GM12878 (cell line): ENCODE results near the gene SRBD1. TPM values are rescaled to one million over a fixed set of nuclear protein-coding genes. Genes with fewer than 3 reads are reported as not detected.

ENCODE experiments used
- ATAC-seq: fragments of 200-7000 bp; cut with Tn5 transposase; 3 replicates; pipeline ENCODE4 v1.9.1; 2020; ENCODE audit warnings: mild to moderate bottlenecking, moderate library complexity
- BruUV-seq: library from RNA; stranded (reverse); fragments of 400-500 nt; replicated peaks from 2 replicates; lab custom pipeline; 2021; lab: Mats Ljungman, UMichigan
- CTCF ChIA-PET: fragments of 300-600 bp; sonication (Branson Sonifier 250); formaldehyde crosslinking; extraction: SDS; loops from one replicate; lab custom pipeline; 2021; ENCODE audit warnings: inconsistent platforms; lab: Yijun Ruan, JAX
- POLR2A ChIA-PET: fragments of 350-600 bp; formaldehyde crosslinking; extraction: SDS; loops from one replicate; lab custom pipeline; 2021; ENCODE audit warnings: inconsistent platforms; lab: Charles Lee
- RAD21 ChIA-PET: fragments of 300-600 bp; sonication (Branson Sonifier 250); formaldehyde crosslinking; loops from one replicate; lab custom pipeline; 2023; ENCODE audit warnings: antibody characterized with exemption; ENCODE audit not compliant: unreplicated experiment; lab: Charles Lee
- SMC1A ChIA-PET: fragments of 300-600 bp; sonication (Branson Sonifier 250); formaldehyde crosslinking; loops from one replicate; lab custom pipeline; 2023; ENCODE audit not compliant: unreplicated experiment, uncharacterized antibody; lab: Charles Lee
- DNase-seq: peaks from one replicate; pipeline ENCODE4 v3.0.0-alpha.2; 2011; ENCODE audit warnings: low read depth, low spot score
- FAIRE-seq: peaks from 3 replicates; lab custom pipeline; 2011; peaks lifted over from hg19 to GRCh38; lab: Jason Lieb, UNC
- H2AFZ ChIP-seq: 2 replicates; pipeline ENCODE4 v1.6.0; 2011; ENCODE audit warnings: low read depth, low read length, control low read depth; ENCODE audit not compliant: control insufficient read depth
- H3K27ac ChIP-seq: 2 replicates; pipeline ENCODE4 v1.5.1; 2011; ENCODE audit warnings: control low read depth; ENCODE audit not compliant: control insufficient read depth, insufficient read depth
- H3K27me3 ChIP-seq, 2 experiments: replicated peaks in 1 of 2; 2 replicates each; pipeline versions ENCODE4 v1.6.0 to v1.6.1; 2011; ENCODE audit warnings: low read length in 1 of 2; ENCODE audit not compliant: control insufficient read depth in 2 of 2, insufficient read depth in 2 of 2
- H3K36me3 ChIP-seq, 2 experiments: 2 replicates each; pipeline ENCODE4 v1.5.1; 2011; ENCODE audit warnings: low read length in 1 of 2; ENCODE audit not compliant: control insufficient read depth in 2 of 2, insufficient read depth in 2 of 2
- H3K4me1 ChIP-seq: 2 replicates; pipeline ENCODE4 v1.6.1; 2011; ENCODE audit warnings: mild to moderate bottlenecking, low read length, moderate library complexity, mixed read lengths; ENCODE audit not compliant: control insufficient read depth, insufficient read depth
- H3K4me2 ChIP-seq: 2 replicates; pipeline ENCODE4 v1.6.0; 2011; ENCODE audit warnings: control low read depth; ENCODE audit not compliant: control insufficient read depth, insufficient read depth
- H3K4me3 ChIP-seq: fragments of 200-600 bp; sonication (generic); 2 replicates; pipeline ENCODE4 v1.5.1; 2016
- H3K79me2 ChIP-seq: 2 replicates; pipeline ENCODE4 v1.6.0; 2011; ENCODE audit warnings: low read length; ENCODE audit not compliant: control insufficient read depth, insufficient read depth
- H3K9ac ChIP-seq: 2 replicates; pipeline ENCODE4 v1.8.0; 2011; ENCODE audit warnings: low read length, control low read depth, mixed read lengths; ENCODE audit not compliant: control insufficient read depth, insufficient read depth
- H3K9me3 ChIP-seq: replicated peaks from 3 replicates; pipeline ENCODE4 v1.5.1; 2011; ENCODE audit warnings: mild to moderate bottlenecking, low read length; ENCODE audit not compliant: control insufficient read depth, insufficient read depth
- H4K20me1 ChIP-seq: 2 replicates; pipeline ENCODE4 v1.6.0; 2011; ENCODE audit not compliant: control insufficient read depth, insufficient read depth
- BACH1 ChIP-seq: fragments of 450-650 bp; IDR thresholded peaks from 2 replicates; pipeline ENCODE4 v1.6.1; 2017; ENCODE audit warnings: mild to moderate bottlenecking, borderline replicate concordance
- BHLHE40 ChIP-seq, 2 experiments: fragments of 450-650 bp in 1 of 2; IDR thresholded peaks; 2 replicates each; pipeline ENCODE4 v1.6.1; 2011 to 2017; ENCODE audit warnings: low read depth in 2 of 2, borderline replicate concordance in 1 of 2, improper control_type of control experiment in 1 of 2, low read length in 1 of 2, mild to moderate bottlenecking in 1 of 2
- E2F8 ChIP-seq: fragments of 450-650 bp; IDR thresholded peaks from 2 replicates; pipeline ENCODE4 v1.6.1; 2018; ENCODE audit warnings: mild to moderate bottlenecking, low read depth, moderate library complexity; ENCODE audit not compliant: partially characterized antibody
- ELK1 ChIP-seq: IDR thresholded peaks from 2 replicates; pipeline ENCODE4 v1.6.1; 2012; ENCODE audit warnings: low read depth, low read length, improper control_type of control experiment
- HCFC1 ChIP-seq: fragments of 150-350 bp; IDR thresholded peaks from 2 replicates; pipeline ENCODE4 v1.6.1; 2014; ENCODE audit warnings: low read length
- IRF3 ChIP-seq: fragments of 450-650 bp; IDR thresholded peaks from 2 replicates; pipeline ENCODE4 v1.6.1; 2014; ENCODE audit warnings: mild to moderate bottlenecking
- MTA2 ChIP-seq: fragments of 450-650 bp; IDR thresholded peaks from 2 replicates; pipeline ENCODE4 v1.6.1; 2016; ENCODE audit warnings: low read depth, mild to moderate bottlenecking, moderate library complexity
- POU2F2 ChIP-seq: IDR thresholded peaks from 3 replicates; pipeline ENCODE4 v1.6.1; 2011; ENCODE audit warnings: low read depth, mild to moderate bottlenecking, low read length, borderline replicate concordance
- RBBP5 ChIP-seq: fragments of 200-600 bp; sonication (generic); conservative IDR thresholded peaks from 2 replicates; pipeline ENCODE4 v1.6.1; 2016
- RCOR1 ChIP-seq: conservative IDR thresholded peaks from 2 replicates; pipeline ENCODE4 v1.6.1; 2012; ENCODE audit warnings: low read depth, low read length, improper control_type of control experiment
- SMAD1 ChIP-seq: fragments of 450-650 bp; IDR thresholded peaks from 2 replicates; pipeline ENCODE4 v1.6.1; 2018; ENCODE audit warnings: mild to moderate bottlenecking, low read depth; ENCODE audit not compliant: partially characterized antibody
- SUZ12 ChIP-seq: fragments of 200-600 bp; sonication (generic); IDR thresholded peaks from one replicate; pipeline ENCODE4 v1.6.1; 2018; ENCODE audit warnings: antibody characterized with exemption, mild to moderate bottlenecking; ENCODE audit not compliant: unreplicated experiment
- TCF7 ChIP-seq: IDR thresholded peaks from 2 replicates; pipeline ENCODE4 v1.6.1; 2014; ENCODE audit warnings: antibody characterized with exemption, borderline replicate concordance
- WGBS: methylation state at CpG from one replicate; pipeline ENCODE4 v1.1.6; 2016; ENCODE audit warnings: low lambda C conversion rate; ENCODE audit not compliant: insufficient replicate concordance, insufficient coverage; ENCODE audit errors: missing lambda C conversion rate; 5-methylcytosine and 5-hydroxymethylcytosine counted together
- in situ Hi-C: fragments of 300-500 bp; cut with MboI; formaldehyde crosslinking; loops from 9 replicates; pipeline ENCODE4 v1.14.3; 2018; ENCODE audit warnings: mixed read lengths
- intact Hi-C: fragments of 100-400 bp; cut with micrococcal nuclease; formaldehyde crosslinking; loops from one replicate; pipeline ENCODE4 v1.14.2; 2022; ENCODE audit not compliant: unreplicated experiment
- polyA plus RNA-seq, 11 experiments: library from polyadenylated mRNA; depleted of rRNA in 4 of 11; unstranded in 6 of 11; stranded (reverse) in 5 of 11; fragments of >200 nt; fragmentation: Nextera tagmentation in 4 of 11; fragmentation: Illumina TruSeq in 1 of 11; extraction: Ambion mirVana in 4 of 11; extraction: Trizol in 1 of 11; gene quantifications; 1 replicate in 1 of 11; 2 replicates in 10 of 11; pipeline versions ENCODE4 v1.2.1 to v1.2.3, GENCODE V29; 2011 to 2016; ENCODE audit warnings: inconsistent platforms in 2 of 11, missing spikeins in 2 of 11, low read depth in 1 of 11
- total RNA-seq, 4 experiments: library from RNA; depleted of rRNA in 3 of 4; stranded (reverse); fragments of >200 nt in 3 of 4; fragmentation: Illumina TruSeq in 1 of 4; extraction: Trizol in 1 of 4; gene quantifications; 2 replicates each; pipeline versions ENCODE4 v1.2.1 to v1.2.3, GENCODE V29; 2013 to 2021
- TF ChIP-seq, protein P1 (sequence below): fragments of 150-350 bp; IDR thresholded peaks from 2 replicates; pipeline ENCODE4 v1.6.1; 2016; ENCODE audit warnings: low read depth, low read length

Gene SRBD1
- total and polyA plus RNA-seq, 10 of the 15 experiments (the other 5 are each of a cell fraction or from before 2014, with no cell fraction given) = 9.7 to 33.1 (median 20.1) TPM

DNA sequence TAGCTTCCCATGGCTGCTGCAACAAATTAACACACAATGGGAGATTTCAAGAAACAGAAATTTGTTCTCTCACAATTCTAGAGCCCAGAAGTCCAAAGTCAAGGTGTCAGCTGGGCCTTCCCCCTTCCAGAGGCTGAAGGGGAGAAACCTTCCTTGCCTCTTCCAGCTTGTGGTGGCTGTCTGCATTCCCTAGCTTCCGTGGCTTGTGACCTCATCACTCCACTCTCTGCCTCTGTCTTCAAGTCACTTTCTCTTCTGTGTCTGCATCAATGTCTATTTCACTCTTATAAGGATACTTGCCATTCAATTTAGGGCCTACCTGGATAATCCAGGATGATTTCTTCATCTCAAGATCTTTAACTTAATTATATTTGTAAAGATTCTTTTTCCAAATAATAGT is 16.8 kb upstream of the SRBD1 start:
- Histone ChIP-seq H3K27me3 (peaks cover 0 to 7% of the 10 kb centered on the region in 2 experiments; a peak in 1 of 4 replicates), H3K4me3 (no peak overlapping the region), H3K27ac (no peak overlapping the region), H3K4me2 (no peak overlapping the region), H4K20me1 (no peaks in the 10 kb centered on the region), H3K4me1 (no peaks in the 10 kb centered on the region), H2AFZ (no peak overlapping the region), H3K79me2 (no peaks in the 10 kb centered on the region), H3K9ac (no peak overlapping the region), H3K36me3 (no peaks in the 10 kb centered on the region), H3K9me3 (no peaks in the 10 kb centered on the region)
- no peak for DNase-seq
- 0% methylated on average over 1 of the region's 1 CpG for WGBS
- BruUV-seq = no TSS peak
- RAD21 ChIA-PET = interaction anchor here (0.9 kb wide), 1 partner anchor 20 kb away, joined by 3 read pairs; no protein-coding TSS in a partner anchor
- SMC1A ChIA-PET = interaction anchor here (1.8 kb wide), 1 partner anchor 10 kb away, joined by 7 read pairs; no protein-coding TSS in a partner anchor
- no peak for TF ChIP-seq ELK1
- TF ChIP-seq TCF7 = no peak
- TF ChIP-seq IRF3 = no peak
- no peak for TF ChIP-seq POU2F2
- TF ChIP-seq SUZ12 = no peak
- no peak for TF ChIP-seq RCOR1
- TF ChIP-seq, protein P1, sequence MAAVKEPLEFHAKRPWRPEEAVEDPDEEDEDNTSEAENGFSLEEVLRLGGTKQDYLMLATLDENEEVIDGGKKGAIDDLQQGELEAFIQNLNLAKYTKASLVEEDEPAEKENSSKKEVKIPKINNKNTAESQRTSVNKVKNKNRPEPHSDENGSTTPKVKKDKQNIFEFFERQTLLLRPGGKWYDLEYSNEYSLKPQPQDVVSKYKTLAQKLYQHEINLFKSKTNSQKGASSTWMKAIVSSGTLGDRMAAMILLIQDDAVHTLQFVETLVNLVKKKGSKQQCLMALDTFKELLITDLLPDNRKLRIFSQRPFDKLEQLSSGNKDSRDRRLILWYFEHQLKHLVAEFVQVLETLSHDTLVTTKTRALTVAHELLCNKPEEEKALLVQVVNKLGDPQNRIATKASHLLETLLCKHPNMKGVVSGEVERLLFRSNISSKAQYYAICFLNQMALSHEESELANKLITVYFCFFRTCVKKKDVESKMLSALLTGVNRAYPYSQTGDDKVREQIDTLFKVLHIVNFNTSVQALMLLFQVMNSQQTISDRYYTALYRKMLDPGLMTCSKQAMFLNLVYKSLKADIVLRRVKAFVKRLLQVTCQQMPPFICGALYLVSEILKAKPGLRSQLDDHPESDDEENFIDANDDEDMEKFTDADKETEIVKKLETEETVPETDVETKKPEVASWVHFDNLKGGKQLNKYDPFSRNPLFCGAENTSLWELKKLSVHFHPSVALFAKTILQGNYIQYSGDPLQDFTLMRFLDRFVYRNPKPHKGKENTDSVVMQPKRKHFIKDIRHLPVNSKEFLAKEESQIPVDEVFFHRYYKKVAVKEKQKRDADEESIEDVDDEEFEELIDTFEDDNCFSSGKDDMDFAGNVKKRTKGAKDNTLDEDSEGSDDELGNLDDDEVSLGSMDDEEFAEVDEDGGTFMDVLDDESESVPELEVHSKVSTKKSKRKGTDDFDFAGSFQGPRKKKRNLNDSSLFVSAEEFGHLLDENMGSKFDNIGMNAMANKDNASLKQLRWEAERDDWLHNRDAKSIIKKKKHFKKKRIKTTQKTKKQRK = no peak
- TF ChIP-seq HCFC1 = no peak
- TF ChIP-seq BACH1 = no peak
- TF ChIP-seq BHLHE40 (IDR thresholded peaks at IDR 0.05; ENCODE audit: borderline replicate concordance in 1 of 2, low read depth in 2 of 2, low read length in 1 of 2) = no peak
- no peak for TF ChIP-seq SMAD1
- no peak for TF ChIP-seq RBBP5
- no peak for TF ChIP-seq E2F8
- TF ChIP-seq MTA2 = no peak
- POLR2A ChIA-PET = interaction anchor here (0.6 kb wide), 1 partner anchor 17 kb away, joined by 3 read pairs; no protein-coding TSS in a partner anchor
- no peak for FAIRE-seq
- CTCF ChIA-PET = interaction anchor here (1.2 kb wide), 1 partner anchor 10 kb away, joined by 5 read pairs; no protein-coding TSS in a partner anchor
- intact Hi-C loops (no loop called here), in situ Hi-C loops (loop anchor here (25.0 kb wide), 1 partner anchor 734 kb away; no protein-coding TSS in a partner anchor)
- no peak for ATAC-seq
